OCI-LY3 (cell line): Measurements from ENCODE around the gene DERA.
"Not testable (repeated sequence)": the region's sequence is repeated elsewhere in the genome, so short reads cannot be mapped to it uniquely, and the experiment has no call there.

Experiments
- H2AFZ ChIP-seq: fragments of 200-600, 300-600 bp; shearing (Covaris generic); 2 replicates; pipeline ENCODE4 v1.6.0; 2014; ENCODE audit warnings: antibody characterized with exemption, low read depth, low read length
- H3K27ac ChIP-seq: fragments of 200-600, 300-600 bp; sonication (generic); 2 replicates; pipeline ENCODE4 v1.5.1; 2014; ENCODE audit warnings: mild to moderate bottlenecking, low read length, moderate library complexity, mixed read lengths
- H3K27me3 ChIP-seq: fragments of 200-600, 300-600 bp; sonication (generic); 2 replicates; pipeline ENCODE4 v1.6.1; 2014; ENCODE audit warnings: low read depth, low read length, mixed read lengths
- H3K36me3 ChIP-seq: fragments of 200-600, 300-600 bp; sonication (generic); replicated peaks from 2 replicates; pipeline ENCODE3; 2014; ENCODE audit warnings: low read depth, low read length, mixed read lengths
- H3K4me1 ChIP-seq: fragments of 300-600, 200-600 bp; sonication (generic); 2 replicates; pipeline ENCODE4 v1.6.1; 2014; ENCODE audit warnings: low read length, mixed read lengths
- H3K4me2 ChIP-seq: fragments of 200-600, 300-600 bp; sonication (generic); 2 replicates; pipeline ENCODE4 v1.6.1; 2014; ENCODE audit warnings: low read length, mixed read lengths
- H3K4me3 ChIP-seq: fragments of 300-600, 200-600 bp; sonication (generic); 2 replicates; pipeline ENCODE4 v1.5.1; 2014; ENCODE audit warnings: antibody characterized with exemption, mild to moderate bottlenecking, low read length, moderate library complexity
- H3K79me2 ChIP-seq: fragments of 300-600, 200-600 bp; shearing (Covaris generic); 2 replicates; pipeline ENCODE4 v1.6.1; 2014; ENCODE audit warnings: mild to moderate bottlenecking, low read length, mixed read lengths
- H3K9ac ChIP-seq: fragments of 300-600, 200-600 bp; shearing (Covaris generic); 2 replicates; pipeline ENCODE4 v1.6.0; 2014; ENCODE audit warnings: mild to moderate bottlenecking, low read length, moderate library complexity
- H3K9me3 ChIP-seq: fragments of 200-600, 300-600 bp; shearing (Covaris generic); 2 replicates; pipeline ENCODE4 v1.6.1; 2014; ENCODE audit warnings: low read length, mixed read lengths; ENCODE audit not compliant: insufficient read depth
- H4K20me1 ChIP-seq: fragments of 200-600, 300-600 bp; sonication (generic); 2 replicates; pipeline ENCODE4 v1.6.1; 2016; ENCODE audit warnings: low read length, mixed read lengths; ENCODE audit not compliant: insufficient read depth
- CTCF ChIP-seq: fragments of 200-600, 300-600 bp; sonication (generic); IDR thresholded peaks from 2 replicates; pipeline ENCODE4 v1.5.1; 2014; ENCODE audit warnings: antibody characterized with exemption, low read length, low read depth
- EZH2phosphoT487 ChIP-seq: fragments of 200-600 bp; shearing (Covaris generic); IDR thresholded peaks from 2 replicates; pipeline ENCODE4 v1.6.1; 2018; ENCODE audit warnings: antibody characterized with exemption, mixed run types, low read depth

The DERA gene

GRCh38 chr12:15937902-15938301 lies 26.8 kb downstream of the DERA start:
- Histone ChIP-seq H3K9me3 (no peaks in the 10 kb centered on the region; the same call in 1 of the 2 replicates), H3K27ac (no peak overlapping the region), H3K4me1 (no peaks in the 10 kb centered on the region), H4K20me1 (no peaks in the 10 kb centered on the region), H3K4me2 (no peak overlapping the region), H3K79me2 (no peaks in the 10 kb centered on the region), H3K27me3 (no peaks in the 10 kb centered on the region), H3K36me3 (peaks cover 6% of the 10 kb centered on the region), H3K4me3 (no peak overlapping the region), H3K9ac (no peak overlapping the region), H2AFZ (no peak overlapping the region)
- TF ChIP-seq CTCF (no peak), EZH2phosphoT487 (no peak)

GRCh38 chr12:15939111-15939510 lies 28.0 kb downstream of the DERA start:
- Histone ChIP-seq H3K4me1 (no peaks in the 10 kb centered on the region), H3K36me3 (peaks cover 6% of the 10 kb centered on the region), H4K20me1 (no peaks in the 10 kb centered on the region), H3K4me3 (no peak overlapping the region), H2AFZ (no peak overlapping the region), H3K27me3 (no peaks in the 10 kb centered on the region), H3K27ac (no peak overlapping the region), H3K9me3 (no peaks in the 10 kb centered on the region; the same call in 1 of the 2 replicates), H3K79me2 (no peaks in the 10 kb centered on the region), H3K4me2 (no peak overlapping the region), H3K9ac (no peak overlapping the region)
- TF ChIP-seq EZH2phosphoT487, result no peak
- TF ChIP-seq CTCF, result no peak

GRCh38 chr12:15942475-15942874 lies 31.3 kb downstream of the DERA start:
- Histone ChIP-seq H3K4me2 (no peak overlapping the region), H3K27me3 (no peaks in the 10 kb centered on the region), H3K9ac (no peak overlapping the region), H3K27ac (no peak overlapping the region), H3K9me3 (no peaks in the 10 kb centered on the region; the same call in 1 of the 2 replicates), H3K4me3 (no peak overlapping the region), H3K79me2 (no peaks in the 10 kb centered on the region), H3K36me3 (peaks cover 6% of the 10 kb centered on the region), H2AFZ (no peak overlapping the region), H4K20me1 (no peaks in the 10 kb centered on the region), H3K4me1 (no peaks in the 10 kb centered on the region)
- TF ChIP-seq CTCF, result no peak
- TF ChIP-seq EZH2phosphoT487, result no peak

- H3K9me3 ChIP-seq, H3K27ac ChIP-seq, H3K9ac ChIP-seq, H3K79me2 ChIP-seq, H3K4me2 ChIP-seq, H4K20me1 ChIP-seq, H3K36me3 ChIP-seq, H3K4me3 ChIP-seq, H2AFZ ChIP-seq, H3K27me3 ChIP-seq, H3K4me1 ChIP-seq: not testable (repeated sequence)
Observed at GRCh38 chr12:15943519-15943918, 32.4 kb downstream of the DERA start.

- not testable (repeated sequence) for H3K27ac ChIP-seq, H3K36me3 ChIP-seq, H3K4me2 ChIP-seq, H2AFZ ChIP-seq, H3K4me3 ChIP-seq, H3K9me3 ChIP-seq, H3K27me3 ChIP-seq, H3K9ac ChIP-seq, H4K20me1 ChIP-seq, H3K4me1 ChIP-seq, H3K79me2 ChIP-seq
Observed at GRCh38 chr12:15948461-15948860, 37.3 kb downstream of the DERA start.
